Erythroblast (primary cell): ENCODE data around the gene MRPL10.

Experiments
- GATA1 ChIP-seq: IDR thresholded peaks from 2 replicates; pipeline ENCODE4 v1.6.1; 2011; ENCODE audit warnings: low read depth, mild to moderate bottlenecking, control low read depth, low read length, moderate library complexity
- POLR2A ChIP-seq: IDR thresholded peaks from 2 replicates; pipeline ENCODE4 v1.6.1; 2011; ENCODE audit warnings: mild to moderate bottlenecking, low read length

- TF ChIP-seq POLR2A, result no peak
- TF ChIP-seq GATA1, result no peak
These were observed 13.7 kb upstream of the MRPL10 start for GRCh38 chr17:47844814-47845715.
